ENCODE results near the gene ZRSR2.

Gene ZRSR2

GRCh38 chrX:15854080-15854655, 63.9 kb downstream of the ZRSR2 start:
- peak; percentile 53 for DNase-seq (ENCODE audit: low spot score)

DNA sequence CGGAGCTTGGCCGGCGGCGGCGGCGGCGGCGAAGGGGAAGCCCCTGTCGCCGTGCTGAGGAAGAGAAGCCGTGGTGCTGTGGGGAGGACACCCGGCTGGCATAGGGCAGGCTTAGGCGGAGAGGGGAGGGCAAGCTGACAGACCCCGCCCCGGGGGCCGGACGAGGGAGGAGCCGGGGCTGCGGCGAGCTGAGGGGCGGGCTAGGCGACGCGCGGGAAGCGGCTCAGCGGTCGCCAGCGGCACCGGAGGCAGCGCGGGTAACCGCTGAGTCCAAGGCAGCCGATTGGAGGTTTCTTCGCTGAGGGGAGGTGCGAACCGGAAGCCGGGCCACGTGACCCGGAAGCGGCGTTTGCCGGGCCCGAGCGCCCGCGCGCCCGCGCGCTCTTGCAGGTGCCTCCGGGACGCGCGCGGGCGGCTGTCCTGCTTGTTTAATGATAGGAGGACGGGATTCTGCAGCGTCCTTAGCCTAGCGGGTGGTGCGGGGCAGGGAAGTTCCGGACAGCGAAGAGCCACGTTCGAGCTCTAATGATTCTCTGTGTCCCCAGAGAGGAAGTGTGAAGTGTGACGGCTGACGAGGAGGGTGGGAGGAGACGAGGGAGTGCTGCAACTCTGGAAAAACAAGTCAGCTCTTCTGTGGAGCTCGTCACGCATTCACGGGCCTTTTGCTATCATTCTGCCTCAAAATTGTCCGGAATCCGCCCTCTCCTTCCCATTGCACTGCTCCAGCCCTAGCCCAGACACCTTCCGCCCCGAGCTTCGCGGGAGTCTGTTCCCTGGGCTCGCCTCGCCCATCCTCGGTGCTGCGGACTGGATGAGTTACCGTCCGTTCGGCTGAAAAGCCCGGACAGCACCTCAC, 64.7 kb downstream of the ZRSR2 start, which contains the start of gene AP1S2:
Gene AP1S2, minus strand, starts transcription at position 102 of the 856 bp plus-strand sequence. CDS start 2,289 bp downstream, outside the sequence.
- peak; percentile 98 for DNase-seq (ENCODE audit: low spot score)

DNA sequence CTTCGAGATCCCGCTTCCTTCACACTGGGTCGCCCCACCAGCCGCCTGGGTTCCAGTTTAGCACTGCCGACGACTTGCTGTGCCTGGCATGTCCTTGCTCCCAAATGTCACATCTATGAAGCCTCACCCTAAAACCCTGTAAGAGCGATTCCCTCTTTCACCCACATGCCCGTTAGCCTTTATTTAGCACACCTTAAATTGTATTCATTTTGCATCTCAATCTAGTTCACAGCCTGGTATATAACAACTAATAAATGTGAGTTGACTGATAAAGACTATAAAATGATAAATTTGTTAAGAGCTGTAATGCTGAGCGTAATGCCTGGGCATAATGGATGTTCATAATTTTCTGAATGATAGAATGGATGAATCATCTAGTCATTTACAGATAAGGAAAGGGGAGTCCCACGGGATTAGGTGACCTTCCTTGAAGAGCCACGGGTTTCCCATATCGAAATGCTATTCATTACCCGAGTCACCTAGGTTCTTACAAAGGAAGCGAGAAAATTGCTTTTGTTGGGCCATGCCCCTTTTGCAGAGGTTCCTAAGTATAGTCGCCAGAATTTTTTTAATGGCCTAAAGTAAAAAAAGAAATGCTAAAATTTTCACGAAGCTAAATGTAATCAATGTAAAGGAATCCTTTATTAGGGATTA, 65.4 kb downstream of the ZRSR2 start:
- no peak for DNase-seq (ENCODE audit: low spot score)

GRCh38 chrX:15856222-15856587, 65.9 kb downstream of the ZRSR2 start:
- no peak for DNase-seq (ENCODE audit: low spot score)

GRCh38 chrX:15856636-15857035, 66.4 kb downstream of the ZRSR2 start:
- no peak for DNase-seq (ENCODE audit: low spot score)

DNA sequence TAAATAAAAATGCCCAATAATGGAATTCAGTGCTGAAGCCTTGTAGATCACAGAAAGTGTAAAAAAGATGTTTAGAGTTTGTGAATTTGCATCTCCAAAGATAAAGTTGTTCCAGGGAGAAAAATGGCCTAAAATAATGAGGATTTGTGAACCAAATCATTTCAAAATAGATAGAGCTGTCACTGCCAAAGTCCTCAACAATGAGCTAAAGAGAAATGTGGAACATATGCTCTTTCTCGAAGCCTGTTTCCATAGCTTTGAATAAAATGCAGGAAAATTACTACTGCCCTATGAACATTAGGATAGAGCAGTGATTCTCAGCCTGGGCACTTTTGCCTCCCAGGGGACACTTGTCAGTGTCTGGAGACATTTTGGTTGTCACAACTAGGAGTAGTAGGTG, 67.8 kb downstream of the ZRSR2 start:
- DNase-seq (ENCODE audit: low spot score): no peak

DNA sequence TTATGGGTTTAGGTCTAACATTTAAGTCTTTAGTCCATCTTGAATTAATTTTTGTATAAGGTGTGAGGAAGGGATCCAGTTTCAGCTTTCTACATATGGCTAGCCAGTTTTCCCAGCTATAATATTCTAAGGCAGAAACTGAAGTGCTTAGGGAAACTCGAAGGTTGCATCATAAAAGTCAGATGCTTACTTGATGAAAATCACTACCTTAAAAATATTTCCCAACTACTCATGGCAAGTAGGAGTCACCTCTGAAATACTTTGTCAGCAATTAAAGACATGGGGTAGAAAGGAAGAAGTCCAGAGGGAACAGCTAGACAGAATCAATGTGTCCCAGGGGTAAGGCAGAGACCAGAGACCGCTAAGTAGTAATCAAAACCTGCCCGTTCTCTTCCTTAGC, 70.6 kb downstream of the ZRSR2 start:
- DNase-seq (ENCODE audit: low spot score): no peak

DNA sequence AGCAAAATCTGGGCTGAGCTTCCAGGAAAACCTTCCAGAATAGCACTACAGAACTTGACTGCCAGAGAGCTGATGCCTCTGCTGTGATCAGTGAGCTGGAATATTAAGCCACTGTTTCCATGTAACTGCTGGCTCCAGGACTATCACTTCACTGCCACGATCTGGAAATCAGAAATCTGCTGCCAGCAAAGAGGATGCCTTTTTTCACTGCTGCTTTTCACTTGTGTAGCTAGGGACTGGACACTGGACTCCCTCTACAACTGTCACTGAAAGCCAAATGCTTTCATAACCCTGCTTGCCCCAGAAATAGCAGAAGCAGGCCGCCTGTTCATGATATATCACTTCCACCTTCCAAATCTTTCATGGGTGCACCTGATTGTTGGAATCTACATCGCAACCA, 73.7 kb downstream of the ZRSR2 start:
- DNase-seq (ENCODE audit: low spot score): no peak

- DNase-seq (ENCODE audit: low spot score): peak; percentile 78
Observed at GRCh38 chrX:15864629-15865028, 74.3 kb downstream of the ZRSR2 start.

- DNase-seq (ENCODE audit: low spot score): no peak
Observed at GRCh38 chrX:15866147-15866546, 75.9 kb downstream of the ZRSR2 start.

DNA sequence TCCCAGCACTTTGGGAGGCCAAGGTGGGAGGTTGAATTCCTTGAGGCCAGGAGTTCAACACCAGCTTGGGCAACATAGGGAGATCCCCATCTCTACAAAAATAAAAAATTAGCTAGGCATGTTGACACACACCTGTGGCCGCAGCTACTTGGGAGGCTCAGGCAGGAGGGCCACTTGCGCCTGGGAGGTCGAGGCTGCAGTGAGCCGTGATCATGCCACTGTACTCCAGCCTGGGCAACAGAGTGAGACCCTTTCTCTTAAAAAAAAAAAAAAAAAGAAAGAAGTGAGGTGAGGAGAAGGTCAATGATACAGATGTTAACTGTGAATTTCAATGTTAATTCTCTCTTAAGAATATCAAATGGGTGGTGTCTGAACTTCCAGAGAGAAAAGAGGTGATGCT, 79.4 kb downstream of the ZRSR2 start:
- DNase-seq (ENCODE audit: low spot score): no peak

GRCh38 chrX:15870310-15870709, 80.0 kb downstream of the ZRSR2 start:
- no peak for DNase-seq (ENCODE audit: low spot score)

Data from kidney tubule cell (primary cell).